ENCODE data around the gene ASB5. TPM values are rescaled to one million over a fixed set of nuclear protein-coding genes. Genes with fewer than 3 reads are reported as not detected.

Gene ASB5
- total and polyA plus RNA-seq, 2 of the 8 experiments (the other 6 are each of a cell fraction or from before 2014, with no cell fraction given) = 0.02 TPM; not detected in 1

GRCh38 chr4:176287546-176287945, 18.5 kb upstream of the ASB5 start:
- Histone ChIP-seq H2AFZ (ENCODE audit: low read length) (no peak overlapping the region), H2BK15ac (ENCODE audit: low read length) (no peak overlapping the region), H3K79me1 (ENCODE audit: low read depth, low read length) (no peaks in the 10 kb centered on the region), H4K5ac (ENCODE audit: insufficient read length, low read depth, low read length) (no peak overlapping the region), H2BK120ac (replicated peaks; ENCODE audit: low read depth, low read length) (no peak overlapping the region), H3K4ac (replicated peaks; ENCODE audit: insufficient read length, low read depth, low read length) (no peak overlapping the region), H3K4me2 (ENCODE audit: insufficient read depth in 1 of 2, low read depth in 2 of 2, low read length in 2 of 2) (no peak overlapping the region), H4K91ac (replicated peaks; ENCODE audit: insufficient read length, low read length) (no peak overlapping the region), H2BK20ac (ENCODE audit: low read length) (no peak overlapping the region), H3K4me1 (replicated peaks in 1 of 4; ENCODE audit: control insufficient read depth in 3 of 4, insufficient read depth in 4 of 4, low read length in 3 of 4) (no peaks in the 10 kb centered on the region), H3K56ac (replicated peaks; ENCODE audit: insufficient read length, low read depth, low read length) (no peak overlapping the region), H3K9me3 (ENCODE audit: insufficient read depth in 2 of 2, low read depth in 1 of 2, low read length in 1 of 2) (no peaks in the 10 kb centered on the region), H3K27me3 (replicated peaks in 1 of 4; ENCODE audit: control insufficient read depth in 3 of 4, extremely low read depth in 1 of 4, insufficient read depth in 3 of 4, low read length in 3 of 4) (no peaks in the 10 kb centered on the region), H2AK5ac (ENCODE audit: low read depth, low read length) (no peak overlapping the region), H3K9ac (replicated peaks in 1 of 4; ENCODE audit: extremely low read depth in 1 of 4, low read depth in 3 of 4, low read length in 3 of 4) (no peak overlapping the region), H3K4me3 (ENCODE audit: extremely low read depth in 1 of 4, insufficient read depth in 2 of 4, low read depth in 3 of 4, low read length in 4 of 4) (no peak overlapping the region), H3K36me3 (ENCODE audit: control insufficient read depth in 2 of 4, insufficient read depth in 4 of 4, low read length in 3 of 4) (no peaks in the 10 kb centered on the region), H3K27ac (ENCODE audit: low read depth, low read length) (no peak overlapping the region), H3K79me2 (ENCODE audit: control insufficient read depth in 1 of 2, insufficient read depth in 2 of 2, low read length in 2 of 2) (no peaks in the 10 kb centered on the region), H3K23ac (ENCODE audit: insufficient read length) (no peak overlapping the region), H4K8ac (ENCODE audit: extremely low read depth, insufficient read depth, low read length) (no peak overlapping the region), H2BK12ac (ENCODE audit: low read depth, low read length) (no peak overlapping the region), H4K20me1 (replicated peaks in 1 of 2; ENCODE audit: control insufficient read depth in 1 of 2, insufficient read depth in 2 of 2, low read length in 2 of 2) (no peaks in the 10 kb centered on the region), H2BK5ac (ENCODE audit: low read depth, low read length) (no peak overlapping the region), H3K18ac (ENCODE audit: extremely low read depth, low read length) (no peak overlapping the region), H3K23me2 (ENCODE audit: low read depth, low read length) (no peaks in the 10 kb centered on the region), H3K14ac (ENCODE audit: insufficient read length) (no peak overlapping the region)
- TF ChIP-seq BACH1 (IDR thresholded peaks at IDR 0.05; ENCODE audit: low read length) (no peak), EGR1 (IDR thresholded peaks at IDR 0.05; ENCODE audit: borderline replicate concordance, low read depth, low read length) (no peak), EP300 (IDR thresholded peaks at IDR 0.05; ENCODE audit: borderline replicate concordance in 1 of 2, low read depth in 2 of 2, low read length in 2 of 2) (no peak)
- TF ChIP-seq, protein P1, sequence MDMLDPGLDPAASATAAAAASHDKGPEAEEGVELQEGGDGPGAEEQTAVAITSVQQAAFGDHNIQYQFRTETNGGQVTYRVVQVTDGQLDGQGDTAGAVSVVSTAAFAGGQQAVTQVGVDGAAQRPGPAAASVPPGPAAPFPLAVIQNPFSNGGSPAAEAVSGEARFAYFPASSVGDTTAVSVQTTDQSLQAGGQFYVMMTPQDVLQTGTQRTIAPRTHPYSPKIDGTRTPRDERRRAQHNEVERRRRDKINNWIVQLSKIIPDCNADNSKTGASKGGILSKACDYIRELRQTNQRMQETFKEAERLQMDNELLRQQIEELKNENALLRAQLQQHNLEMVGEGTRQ (IDR thresholded peaks at IDR 0.05; ENCODE audit: low read length) = no peak
- DNase-seq (ENCODE audit: low read depth in 1 of 2, low spot score in 2 of 2) (no peak), FAIRE-seq (no peak)
- ChIA-PET CTCF (ENCODE audit: partially characterized antibody) (interaction anchor here (1.0 to 4.0 kb wide), 3 partner anchors 10 to 53 kb away, joined by 3 to 14 read pairs (median 7); no protein-coding TSS in a partner anchor), POLR2A (ENCODE audit: partially characterized antibody) (no interaction called here)

Data from H1 (cell line).